IgD-negative memory B cell (primary cell): ENCODE results near the gene PDE7B. TPM values are rescaled to one million over a fixed set of nuclear protein-coding genes. Genes with fewer than 3 reads are reported as not detected.

Experiments
- H3K27ac Mint-ChIP-seq, 3 donors: one replicate each; pipeline ENCODE4 v1.8.0; 2020 to 2022; ENCODE audit warnings: mild to moderate bottlenecking in 3 of 3, mixed read lengths in 3 of 3, moderate library complexity in 1 of 3
- H3K27me3 Mint-ChIP-seq: one replicate; pipeline ENCODE4 v1.8.0; 2021; ENCODE audit warnings: mixed read lengths
- H3K36me3 Mint-ChIP-seq: one replicate; pipeline ENCODE4 v1.8.0; 2020; ENCODE audit warnings: mild to moderate bottlenecking, mixed read lengths
- H3K4me1 Mint-ChIP-seq, 3 donors: one replicate each; pipeline ENCODE4 v1.8.0; 2020 to 2022; ENCODE audit warnings: mixed read lengths in 3 of 3, mild to moderate bottlenecking in 1 of 3
- H3K4me3 Mint-ChIP-seq, 4 donors: one replicate each; pipeline ENCODE4 v1.8.0; 2020 to 2022; ENCODE audit warnings: mild to moderate bottlenecking in 4 of 4, mixed read lengths in 4 of 4, moderate library complexity in 3 of 4
- H3K9me3 Mint-ChIP-seq, 3 donors: one replicate each; pipeline ENCODE4 v1.8.0; 2020 to 2021; ENCODE audit warnings: mixed read lengths in 3 of 3, mild to moderate bottlenecking in 1 of 3
- polyA plus RNA-seq: library from polyadenylated mRNA; unstranded; fragments of 300-500 nt; fragmentation: Illumina TruSeq; gene quantifications from one replicate; pipeline ENCODE4 v1.2.3, GENCODE V29; 2021

PDE7B gene
- polyA plus RNA-seq, 1 donor from 2014 or later = 0.49 TPM

DNA sequence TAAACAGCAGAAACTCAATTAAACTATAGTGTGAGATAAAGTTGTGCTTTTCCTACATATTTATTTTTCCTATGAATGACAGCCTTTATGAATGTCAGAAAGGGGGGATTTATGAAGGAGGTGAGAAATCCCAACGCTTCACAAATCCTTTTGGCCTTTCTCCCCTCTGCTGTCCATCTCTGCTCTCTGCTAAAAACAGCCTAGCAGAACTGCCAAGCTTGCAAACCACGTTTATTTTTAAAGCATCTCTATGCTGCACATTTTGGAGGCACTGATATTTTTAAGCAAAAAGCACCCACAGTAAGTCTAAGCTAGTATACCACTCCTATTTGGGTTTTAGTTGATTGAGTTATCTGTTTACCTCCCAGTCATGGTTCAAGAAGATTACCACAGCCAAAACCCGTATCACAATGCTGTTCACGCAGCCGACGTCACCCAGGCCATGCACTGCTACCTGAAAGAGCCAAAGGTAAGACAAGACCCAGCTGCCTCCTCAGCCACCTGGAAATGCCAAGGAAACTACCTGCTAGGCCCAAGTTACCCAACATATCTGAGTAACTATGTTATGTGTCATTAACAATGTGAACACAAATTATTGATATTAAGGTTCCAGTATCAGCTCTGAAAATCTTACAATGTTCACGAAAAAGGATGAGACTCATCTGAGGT is 302.3 kb downstream of the PDE7B start:
- Mint-ChIP-seq H3K36me3 (no peaks in the 10 kb centered on the region), H3K27me3 (no peaks in the 10 kb centered on the region), H3K4me1 (no peaks in the 10 kb centered on the region), H3K27ac (no peak overlapping the region), H3K4me3 (no peak overlapping the region), H3K9me3 (peaks cover 0 to 3% (median 0%) of the 10 kb centered on the region in 3 donors)

DNA sequence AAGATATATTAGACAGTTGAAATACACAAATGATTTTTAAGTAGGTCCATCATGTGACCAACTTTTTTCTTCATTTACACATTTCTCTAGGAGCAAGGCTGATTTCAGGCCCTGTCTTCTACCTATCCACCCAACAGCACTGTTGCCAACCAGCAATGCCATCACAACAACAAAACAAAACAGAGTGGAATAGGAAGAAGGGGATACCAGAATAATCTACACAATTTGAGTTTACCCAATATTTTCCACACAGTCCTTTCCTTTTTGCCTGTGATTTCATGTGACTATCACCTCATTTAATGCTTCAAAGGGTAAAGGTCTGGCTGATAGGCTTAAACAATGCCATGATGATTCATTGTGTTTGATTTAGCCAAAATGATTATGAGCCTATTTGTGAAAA is 303.7 kb downstream of the PDE7B start:
- Mint-ChIP-seq H3K36me3 (no peaks in the 10 kb centered on the region), H3K4me3 (no peak overlapping the region), H3K9me3 (peaks cover 0 to 3% (median 0%) of the 10 kb centered on the region in 3 donors), H3K27ac (no peak overlapping the region), H3K27me3 (no peaks in the 10 kb centered on the region), H3K4me1 (no peaks in the 10 kb centered on the region)

DNA sequence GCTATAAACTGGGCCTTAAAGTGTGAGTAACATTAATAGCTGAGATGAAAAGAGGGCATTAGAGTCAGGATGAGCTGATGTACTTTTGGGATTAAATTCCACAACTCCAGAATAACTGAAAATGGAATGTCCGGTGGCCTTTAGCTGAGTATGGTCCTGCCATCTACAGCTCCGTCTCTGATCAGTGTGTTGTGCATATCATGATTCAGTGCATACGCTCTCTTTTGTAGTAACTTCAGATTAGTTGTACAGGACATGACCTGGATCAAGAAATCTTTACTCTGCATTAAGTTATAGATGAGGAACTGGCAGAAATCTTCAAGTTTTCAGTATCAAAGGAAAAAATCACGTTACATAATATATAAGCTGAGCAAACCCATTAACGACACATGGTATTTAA is 306.2 kb downstream of the PDE7B start:
- Mint-ChIP-seq H3K4me3 (no peak overlapping the region), H3K36me3 (no peaks in the 10 kb centered on the region), H3K4me1 (no peaks in the 10 kb centered on the region), H3K27me3 (no peaks in the 10 kb centered on the region), H3K9me3 (peaks cover 2 to 11% (median 8%) of the 10 kb centered on the region in 3 donors), H3K27ac (no peak overlapping the region)

DNA sequence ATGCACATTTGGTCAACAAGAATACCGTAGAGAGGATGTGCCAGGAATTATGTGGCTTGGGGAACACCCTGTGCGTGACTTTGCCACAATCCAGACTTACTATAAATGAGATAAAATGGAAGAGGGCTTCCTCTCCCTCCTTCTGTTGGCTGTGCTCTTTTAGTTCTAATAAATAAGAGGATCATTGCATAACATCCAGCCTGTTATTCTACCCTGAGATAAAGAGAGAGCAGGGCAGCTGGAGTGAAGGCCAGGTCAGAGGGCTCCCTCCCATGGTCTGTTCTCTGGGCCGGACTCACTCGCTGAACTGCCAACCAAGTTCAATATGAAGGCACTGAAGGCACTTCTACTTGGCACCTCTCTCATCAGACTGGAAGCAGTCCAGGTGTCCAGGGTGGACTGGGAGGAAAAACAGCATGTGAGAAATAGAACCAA is 306.9 kb downstream of the PDE7B start:
- no peaks in the 10 kb centered on the region for H3K4me1 Mint-ChIP-seq
- H3K36me3 Mint-ChIP-seq = no peaks in the 10 kb centered on the region
- H3K9me3 Mint-ChIP-seq = peaks cover 2 to 11% (median 8%) of the 10 kb centered on the region in 3 donors
- H3K27me3 Mint-ChIP-seq = no peaks in the 10 kb centered on the region
- H3K4me3 Mint-ChIP-seq = no peak overlapping the region
- no peak overlapping the region for H3K27ac Mint-ChIP-seq

GRCh38 chr6:136158971-136159370 is 307.5 kb downstream of the PDE7B start:
- Mint-ChIP-seq H3K4me3 (no peak overlapping the region), H3K4me1 (no peaks in the 10 kb centered on the region), H3K36me3 (no peaks in the 10 kb centered on the region), H3K27ac (no peak overlapping the region), H3K9me3 (peaks cover 5 to 11% (median 8%) of the 10 kb centered on the region in 3 donors), H3K27me3 (no peaks in the 10 kb centered on the region)

- no peak overlapping the region for H3K4me3 Mint-ChIP-seq
- H3K9me3 Mint-ChIP-seq = peaks cover 5 to 11% (median 8%) of the 10 kb centered on the region in 3 donors
- no peak overlapping the region for H3K27ac Mint-ChIP-seq
- H3K36me3 Mint-ChIP-seq = no peaks in the 10 kb centered on the region
- H3K27me3 Mint-ChIP-seq = no peaks in the 10 kb centered on the region
- no peaks in the 10 kb centered on the region for H3K4me1 Mint-ChIP-seq
These were observed 308.7 kb downstream of the PDE7B start for GRCh38 chr6:136160250-136160649.

DNA sequence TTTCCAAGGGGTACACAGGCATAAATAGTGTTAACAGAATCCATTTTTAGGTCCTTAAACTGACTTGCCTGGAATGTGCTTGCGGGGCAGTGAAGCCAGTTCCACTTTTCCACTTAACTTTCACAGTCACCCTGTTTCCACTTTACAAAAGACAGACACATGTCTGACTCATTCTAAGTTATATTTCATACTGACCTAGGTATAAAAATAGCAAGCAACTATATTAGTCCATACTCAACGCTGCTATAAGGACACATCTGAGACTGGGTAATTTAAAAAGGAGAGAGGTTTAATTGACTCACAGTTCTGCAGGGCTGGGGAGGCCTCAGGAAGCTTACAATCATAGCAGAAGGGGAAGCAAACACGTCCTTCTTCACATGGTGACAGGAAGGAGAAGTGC is 310.4 kb downstream of the PDE7B start:
- Mint-ChIP-seq H3K4me3 (no peak overlapping the region), H3K27ac (no peak overlapping the region), H3K9me3 (peaks cover 7 to 12% (median 10%) of the 10 kb centered on the region in 3 donors), H3K4me1 (no peaks in the 10 kb centered on the region), H3K36me3 (no peaks in the 10 kb centered on the region), H3K27me3 (no peaks in the 10 kb centered on the region)

DNA sequence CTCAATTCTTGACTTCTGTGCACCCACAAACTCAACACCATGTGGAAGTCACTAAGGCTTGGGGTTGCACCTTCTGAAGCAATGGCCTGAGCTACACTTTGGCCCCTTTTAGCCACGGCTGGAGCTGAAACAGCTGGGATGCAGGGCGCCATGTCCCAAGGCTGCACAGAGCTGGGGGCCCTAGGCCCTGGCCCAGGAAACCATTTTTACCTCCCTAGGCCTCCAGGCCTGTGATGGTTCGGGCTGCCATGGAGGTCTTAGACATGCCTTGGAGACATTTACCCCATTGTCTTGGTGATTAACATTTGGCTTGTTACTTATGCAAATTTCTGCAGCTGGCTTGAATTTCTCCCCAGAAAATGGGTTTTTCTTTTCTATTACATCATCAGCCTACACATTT is 311.8 kb downstream of the PDE7B start:
- peaks cover 10 to 18% (median 11%) of the 10 kb centered on the region in 3 donors for H3K9me3 Mint-ChIP-seq
- no peaks in the 10 kb centered on the region for H3K36me3 Mint-ChIP-seq
- no peak overlapping the region for H3K27ac Mint-ChIP-seq
- no peaks in the 10 kb centered on the region for H3K27me3 Mint-ChIP-seq
- H3K4me3 Mint-ChIP-seq = no peak overlapping the region
- no peaks in the 10 kb centered on the region for H3K4me1 Mint-ChIP-seq

DNA sequence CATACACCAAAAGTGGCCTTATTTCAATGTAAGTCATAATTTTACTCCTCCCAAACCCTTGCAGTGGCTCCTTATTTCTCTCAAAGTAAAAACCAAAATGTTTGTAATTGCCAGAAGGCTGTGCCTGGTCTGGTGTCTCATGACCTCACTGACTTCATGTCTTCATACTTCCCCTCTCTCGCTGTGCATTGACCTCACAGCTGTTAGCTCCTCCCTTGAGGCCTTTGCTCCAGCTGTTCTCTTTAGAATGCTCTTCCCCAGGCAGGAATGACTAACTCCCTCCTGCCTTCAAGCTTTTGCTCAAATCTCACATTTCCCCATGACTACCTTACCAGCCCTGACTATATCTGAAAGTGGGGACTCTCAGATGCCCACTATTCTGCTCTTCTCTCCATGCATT is 315.3 kb downstream of the PDE7B start:
- H3K27ac Mint-ChIP-seq = no peak overlapping the region
- H3K9me3 Mint-ChIP-seq = peaks cover 7 to 18% (median 11%) of the 10 kb centered on the region in 3 donors
- no peaks in the 10 kb centered on the region for H3K4me1 Mint-ChIP-seq
- H3K36me3 Mint-ChIP-seq = no peaks in the 10 kb centered on the region
- H3K27me3 Mint-ChIP-seq = no peaks in the 10 kb centered on the region
- no peak overlapping the region for H3K4me3 Mint-ChIP-seq

GRCh38 chr6:136169394-136170148 is 318.1 kb downstream of the PDE7B start:
- Mint-ChIP-seq H3K4me3 (no peak overlapping the region), H3K9me3 (peaks cover 2 to 10% (median 6%) of the 10 kb centered on the region in 3 donors), H3K4me1 (no peaks in the 10 kb centered on the region), H3K36me3 (peaks cover 2% of the 10 kb centered on the region), H3K27me3 (no peaks in the 10 kb centered on the region), H3K27ac (no peak overlapping the region)

DNA sequence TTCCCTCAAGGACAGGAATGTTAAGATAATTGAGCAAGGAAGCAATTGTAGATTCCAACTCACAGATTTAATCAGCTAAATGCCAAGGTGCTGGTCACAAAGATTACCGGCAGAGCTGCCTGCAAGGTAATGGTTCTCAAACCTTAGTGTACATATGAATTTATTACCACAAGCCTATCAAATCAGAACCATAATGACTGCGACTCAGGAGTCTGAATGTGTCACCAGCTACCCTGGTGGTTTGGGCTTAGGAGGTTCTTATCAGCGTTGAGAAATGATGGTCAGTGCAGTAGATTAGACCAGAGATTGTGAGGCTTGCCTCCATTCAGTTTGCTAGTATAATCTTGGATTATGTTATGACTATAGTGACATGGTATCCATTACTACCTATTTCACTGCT is 319.7 kb downstream of the PDE7B start:
- Mint-ChIP-seq H3K4me1 (no peaks in the 10 kb centered on the region), H3K9me3 (peaks cover 2 to 10% (median 5%) of the 10 kb centered on the region in 3 donors), H3K27ac (no peak overlapping the region), H3K4me3 (no peak overlapping the region), H3K27me3 (no peaks in the 10 kb centered on the region), H3K36me3 (peaks cover 2% of the 10 kb centered on the region)

DNA sequence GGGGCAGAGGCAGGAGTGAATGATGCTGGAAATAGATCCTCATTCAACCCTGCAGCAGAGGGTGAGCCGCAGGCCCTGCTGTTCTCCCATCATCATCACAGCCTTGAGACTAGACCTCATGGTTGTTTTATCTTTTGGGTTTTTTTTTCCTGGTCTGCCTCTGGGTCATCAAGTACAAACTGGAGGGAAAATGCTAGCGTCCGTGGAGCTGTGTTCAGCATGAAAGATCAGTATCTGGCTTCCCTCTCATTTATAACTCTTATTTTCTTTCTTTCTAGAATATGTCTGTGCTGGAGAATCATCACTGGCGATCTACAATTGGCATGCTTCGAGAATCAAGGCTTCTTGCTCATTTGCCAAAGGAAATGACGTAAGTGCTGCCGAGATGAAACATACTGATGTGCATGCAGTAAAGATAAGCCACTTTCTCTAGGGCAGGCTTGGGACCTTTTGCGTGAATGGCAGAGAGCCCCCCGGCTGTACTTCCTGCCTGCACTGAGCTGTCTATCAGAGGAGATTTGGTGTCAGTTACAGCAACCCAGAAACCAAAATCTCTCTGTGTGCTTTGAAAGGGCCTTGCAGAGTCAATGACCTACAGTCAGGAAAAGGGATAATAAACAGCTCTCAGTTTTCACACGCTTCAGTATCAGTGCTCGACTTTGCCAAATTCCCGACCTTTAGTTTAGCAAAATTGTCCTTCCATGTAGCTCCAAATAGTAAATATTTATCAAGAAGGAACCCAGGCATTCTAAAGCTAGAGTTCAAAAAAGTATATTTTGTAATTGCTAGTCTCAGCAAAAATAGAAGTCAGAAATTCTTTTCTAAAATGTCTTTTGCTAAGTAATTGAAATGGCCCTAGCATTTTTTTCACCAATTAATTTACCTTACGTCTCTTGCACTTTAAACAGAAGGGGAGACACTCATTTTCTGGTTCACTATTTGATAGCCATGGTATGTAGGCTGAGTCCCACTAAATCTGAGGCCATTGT is 322.3 kb downstream of the PDE7B start:
- Mint-ChIP-seq H3K36me3 (peaks cover 2% of the 10 kb centered on the region), H3K27me3 (no peaks in the 10 kb centered on the region), H3K4me3 (no peak overlapping the region), H3K9me3 (peaks cover 0 to 2% (median 0%) of the 10 kb centered on the region in 3 donors), H3K4me1 (no peaks in the 10 kb centered on the region), H3K27ac (no peak overlapping the region)

- H3K27ac Mint-ChIP-seq = no peak overlapping the region
These were observed 323.0 kb downstream of the PDE7B start for GRCh38 chr6:136174510-136174909.

DNA sequence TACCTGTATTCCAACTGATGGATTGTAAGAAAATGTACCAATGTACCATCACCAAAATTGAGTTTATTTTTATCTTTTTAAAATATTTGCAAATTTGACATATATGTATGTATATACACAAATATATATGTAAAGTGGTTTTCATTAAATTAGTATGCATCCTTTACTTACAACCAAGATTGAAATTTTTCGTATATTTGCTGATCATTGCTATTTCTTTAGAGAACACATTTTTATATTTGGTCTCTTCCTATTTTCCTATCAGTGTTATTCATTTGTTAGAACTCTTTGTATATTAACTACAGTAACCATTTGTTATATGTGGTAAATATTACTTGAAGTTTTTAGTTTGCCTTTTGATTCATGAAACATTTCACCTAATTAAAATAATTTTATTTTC is 324.4 kb downstream of the PDE7B start:
- H3K36me3 Mint-ChIP-seq = peaks cover 5% of the 10 kb centered on the region
- no peaks in the 10 kb centered on the region for H3K4me1 Mint-ChIP-seq
- H3K27me3 Mint-ChIP-seq = no peaks in the 10 kb centered on the region
- no peak overlapping the region for H3K27ac Mint-ChIP-seq
- no peak overlapping the region for H3K4me3 Mint-ChIP-seq
- peaks cover 0 to 3% (median 0%) of the 10 kb centered on the region in 3 donors for H3K9me3 Mint-ChIP-seq

More at GRCh38 chr6:136174510-136174909, 323.0 kb downstream of the PDE7B start:
- peaks cover 0 to 3% (median 0%) of the 10 kb centered on the region in 3 donors for H3K9me3 Mint-ChIP-seq
- H3K4me3 Mint-ChIP-seq = no peak overlapping the region
- H3K36me3 Mint-ChIP-seq = peaks cover 5% of the 10 kb centered on the region
- no peaks in the 10 kb centered on the region for H3K4me1 Mint-ChIP-seq
- H3K27me3 Mint-ChIP-seq = no peaks in the 10 kb centered on the region

DNA sequence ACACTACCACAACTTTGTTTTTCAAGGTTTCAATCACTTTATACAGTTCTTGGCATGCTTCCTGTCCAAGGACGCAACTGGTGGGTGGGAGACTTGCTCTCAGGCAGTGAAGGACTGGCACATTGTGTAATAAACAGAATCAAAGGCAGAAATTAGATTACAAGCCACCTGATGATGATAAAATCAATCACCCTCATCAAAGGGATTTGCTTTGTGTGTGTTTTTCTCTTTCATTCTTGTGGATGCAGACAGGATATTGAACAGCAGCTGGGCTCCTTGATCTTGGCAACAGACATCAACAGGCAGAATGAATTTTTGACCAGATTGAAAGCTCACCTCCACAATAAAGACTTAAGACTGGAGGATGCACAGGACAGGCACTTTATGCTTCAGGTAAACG is 327.2 kb downstream of the PDE7B start:
- H3K27me3 Mint-ChIP-seq = no peaks in the 10 kb centered on the region
- peaks cover 0 to 3% (median 0%) of the 10 kb centered on the region in 3 donors for H3K9me3 Mint-ChIP-seq
- H3K27ac Mint-ChIP-seq = no peak overlapping the region
- peaks cover 0 to 1% (median under 1%) of the 10 kb centered on the region in 3 donors for H3K4me1 Mint-ChIP-seq
- H3K4me3 Mint-ChIP-seq = no peak overlapping the region
- H3K36me3 Mint-ChIP-seq = peaks cover 5% of the 10 kb centered on the region
